GM10266 (cell line): Measurements from ENCODE around the gene OXCT1.
"Not testable (repeated sequence)": the region's sequence is repeated elsewhere in the genome, so short reads cannot be mapped to it uniquely, and the experiment has no call there.

Experiments used
- DNase-seq: peaks from one replicate; pipeline ENCODE4 v3.0.0; 2012; ENCODE audit errors: extremely low spot score
- TF ChIP-seq, protein P1 (sequence below): IDR thresholded peaks from 2 replicates; pipeline ENCODE4 v1.5.1; 2012; ENCODE audit warnings: mild to moderate bottlenecking, low read depth; ENCODE audit not compliant: control insufficient read depth, insufficient read depth; ENCODE audit errors: missing control alignments

The OXCT1 gene

DNA sequence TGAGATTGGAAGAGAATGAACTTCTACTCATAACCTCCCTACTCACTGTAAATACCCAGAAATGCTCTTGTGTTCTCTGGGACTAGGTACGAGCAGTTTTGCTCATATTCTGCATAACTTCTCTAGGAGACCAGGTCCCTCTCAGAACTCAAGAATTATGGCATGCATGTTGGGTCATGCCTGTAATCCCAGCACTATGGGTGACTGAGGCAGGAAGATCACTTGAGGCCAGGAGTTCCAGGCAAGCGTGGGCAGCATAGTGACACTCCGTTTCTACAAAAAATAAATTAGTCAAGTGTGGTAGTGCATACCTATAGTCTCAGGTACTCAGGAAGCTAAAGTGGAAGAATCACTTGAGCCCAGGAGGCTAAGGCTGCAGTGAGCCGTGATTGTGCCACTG, 141.9 kb downstream of the OXCT1 start:
- DNase-seq = no peak
- TF ChIP-seq, protein P1, sequence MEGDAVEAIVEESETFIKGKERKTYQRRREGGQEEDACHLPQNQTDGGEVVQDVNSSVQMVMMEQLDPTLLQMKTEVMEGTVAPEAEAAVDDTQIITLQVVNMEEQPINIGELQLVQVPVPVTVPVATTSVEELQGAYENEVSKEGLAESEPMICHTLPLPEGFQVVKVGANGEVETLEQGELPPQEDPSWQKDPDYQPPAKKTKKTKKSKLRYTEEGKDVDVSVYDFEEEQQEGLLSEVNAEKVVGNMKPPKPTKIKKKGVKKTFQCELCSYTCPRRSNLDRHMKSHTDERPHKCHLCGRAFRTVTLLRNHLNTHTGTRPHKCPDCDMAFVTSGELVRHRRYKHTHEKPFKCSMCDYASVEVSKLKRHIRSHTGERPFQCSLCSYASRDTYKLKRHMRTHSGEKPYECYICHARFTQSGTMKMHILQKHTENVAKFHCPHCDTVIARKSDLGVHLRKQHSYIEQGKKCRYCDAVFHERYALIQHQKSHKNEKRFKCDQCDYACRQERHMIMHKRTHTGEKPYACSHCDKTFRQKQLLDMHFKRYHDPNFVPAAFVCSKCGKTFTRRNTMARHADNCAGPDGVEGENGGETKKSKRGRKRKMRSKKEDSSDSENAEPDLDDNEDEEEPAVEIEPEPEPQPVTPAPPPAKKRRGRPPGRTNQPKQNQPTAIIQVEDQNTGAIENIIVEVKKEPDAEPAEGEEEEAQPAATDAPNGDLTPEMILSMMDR = no peak

DNA sequence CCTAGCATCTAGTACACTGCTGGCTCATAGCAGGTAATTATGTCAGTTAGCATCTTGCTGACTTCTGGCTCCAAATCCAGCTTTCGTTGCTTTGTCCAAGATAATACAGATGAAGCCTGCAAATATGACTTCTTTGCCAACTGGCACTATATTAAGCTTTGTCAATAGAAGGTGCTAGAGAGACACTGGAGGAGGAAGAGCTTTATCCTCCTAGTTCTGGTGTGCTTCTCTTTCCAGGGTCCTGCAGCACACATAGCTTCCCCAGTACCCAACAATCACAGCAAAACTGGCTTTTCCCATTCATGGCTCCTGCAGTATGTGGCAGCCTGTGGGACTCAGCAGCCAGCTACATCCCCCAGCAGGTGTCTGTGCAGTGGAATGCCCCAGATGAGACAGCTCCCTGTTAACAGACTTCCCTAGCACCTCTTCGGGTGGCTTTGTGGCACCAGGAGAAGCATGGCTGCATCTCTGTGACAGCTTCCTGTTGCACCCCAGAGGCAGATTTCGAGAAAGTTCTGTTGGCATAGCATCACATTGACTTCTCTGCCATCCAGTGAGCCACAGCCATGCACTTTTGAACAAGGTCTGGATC, 147.8 kb downstream of the OXCT1 start:
- peak; percentile 11 for DNase-seq
- TF ChIP-seq, protein P1 = peak; percentile 30

- no peak for DNase-seq
- TF ChIP-seq, protein P1 = no peak
Measured at GRCh38 chr5:41721516-41721915, 148.7 kb downstream of the OXCT1 start.

- no peak for DNase-seq
- TF ChIP-seq, protein P1 = no peak
Measured at GRCh38 chr5:41716382-41716781, 153.8 kb downstream of the OXCT1 start.

GRCh38 chr5:41714446-41714845, 155.8 kb downstream of the OXCT1 start:
- not testable (repeated sequence) for DNase-seq

DNA sequence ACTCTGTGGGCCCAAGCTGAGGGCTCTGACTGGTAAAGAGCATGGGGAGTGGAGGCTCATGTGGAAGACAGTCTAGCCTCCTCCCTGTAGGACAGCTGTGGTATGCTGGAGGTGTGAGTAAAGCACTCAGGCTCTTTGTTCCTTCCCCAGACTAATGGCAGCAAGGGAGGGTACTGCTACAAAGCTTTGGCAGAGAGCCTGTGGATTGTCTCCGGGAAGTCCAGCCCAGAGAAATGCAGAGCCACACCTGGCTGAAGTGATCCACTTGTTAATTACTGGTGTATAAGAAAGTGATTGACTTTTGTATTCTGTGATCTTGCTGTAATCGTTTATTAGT, 161.7 kb downstream of the OXCT1 start:
- TF ChIP-seq, protein P1 = no peak
- no peak for DNase-seq

- peak; percentile 27 for DNase-seq
- TF ChIP-seq, protein P1 = peak; percentile 58
Measured at GRCh38 chr5:41707853-41708603, 162.2 kb downstream of the OXCT1 start.
